Duodenal mucosa (tissue), 2 donors: Measurements from ENCODE around the gene FBXL7.
"Not testable (repeated sequence)": the region's sequence is repeated elsewhere in the genome, so short reads cannot be mapped to it uniquely, and the experiment has no call there.

Experiments used
- H3K27ac ChIP-seq: one replicate; pipeline ENCODE4 v1.7.0; 2013; ENCODE audit warnings: low read depth, low read length
- H3K27me3 ChIP-seq, 2 donors: one replicate each; pipeline ENCODE4 v1.7.0; 2013; ENCODE audit warnings: low read length in 2 of 2, control low read depth in 1 of 2; ENCODE audit not compliant: insufficient read depth in 2 of 2, control insufficient read depth in 1 of 2
- H3K36me3 ChIP-seq, 2 donors: one replicate each; pipeline ENCODE4 v1.7.0; 2013; ENCODE audit warnings: low read length in 2 of 2, control low read depth in 1 of 2; ENCODE audit not compliant: insufficient read depth in 2 of 2, control insufficient read depth in 1 of 2
- H3K4me1 ChIP-seq, 2 donors: one replicate each; pipeline ENCODE4 v1.7.0; 2013; ENCODE audit warnings: low read length in 2 of 2, control low read depth in 1 of 2; ENCODE audit not compliant: insufficient read depth in 2 of 2, control insufficient read depth in 1 of 2
- H3K4me3 ChIP-seq, 2 donors: one replicate each; pipeline ENCODE4 v1.7.0; 2013; ENCODE audit warnings: low read length in 2 of 2, low read depth in 1 of 2
- H3K9ac ChIP-seq, 2 donors: one replicate each; pipeline ENCODE4 v1.7.0; 2013; ENCODE audit warnings: low read length in 2 of 2, low read depth in 1 of 2
- H3K9me3 ChIP-seq, 2 donors: one replicate each; pipeline ENCODE4 v1.7.0; 2013; ENCODE audit warnings: low read length in 2 of 2, control low read depth in 1 of 2; ENCODE audit not compliant: control insufficient read depth in 1 of 2

Gene FBXL7

GRCh38 chr5:15844871-15845270, 344.9 kb downstream of the FBXL7 start:
- no peak overlapping the region for H3K27ac ChIP-seq
- H3K27me3 ChIP-seq, result no peaks in the 10 kb centered on the region
- no peak overlapping the region for H3K4me3 ChIP-seq
- H3K9me3 ChIP-seq, result peaks cover 5 to 17% of the 10 kb centered on the region in 2 donors
- no peaks in the 10 kb centered on the region for H3K4me1 ChIP-seq
- no peaks in the 10 kb centered on the region for H3K36me3 ChIP-seq
- H3K9ac ChIP-seq, result no peak overlapping the region

DNA sequence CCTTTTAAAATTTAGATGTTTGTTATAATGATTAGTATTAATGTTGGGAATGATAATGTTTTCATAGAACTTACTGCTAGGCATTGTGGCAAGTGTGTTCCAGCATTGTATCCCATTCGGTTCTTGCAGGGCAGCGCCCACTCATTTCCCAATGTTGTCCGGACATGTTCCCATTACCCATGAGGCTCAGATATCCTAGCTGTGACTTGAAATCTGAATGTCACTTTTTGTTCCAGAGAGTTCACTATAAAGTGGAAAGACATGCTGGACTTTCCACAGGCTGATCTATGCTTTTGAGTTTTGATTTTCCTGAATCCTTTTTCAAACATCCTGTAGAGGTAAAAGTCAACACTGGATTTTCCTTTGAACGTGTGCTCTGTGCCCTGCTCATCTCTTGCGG, 350.6 kb downstream of the FBXL7 start:
- Histone ChIP-seq H3K9ac (no peak overlapping the region), H3K36me3 (no peaks in the 10 kb centered on the region), H3K27ac (no peak overlapping the region), H3K9me3 (no peaks in the 10 kb centered on the region), H3K4me3 (no peak overlapping the region), H3K27me3 (no peaks in the 10 kb centered on the region), H3K4me1 (no peaks in the 10 kb centered on the region)

DNA sequence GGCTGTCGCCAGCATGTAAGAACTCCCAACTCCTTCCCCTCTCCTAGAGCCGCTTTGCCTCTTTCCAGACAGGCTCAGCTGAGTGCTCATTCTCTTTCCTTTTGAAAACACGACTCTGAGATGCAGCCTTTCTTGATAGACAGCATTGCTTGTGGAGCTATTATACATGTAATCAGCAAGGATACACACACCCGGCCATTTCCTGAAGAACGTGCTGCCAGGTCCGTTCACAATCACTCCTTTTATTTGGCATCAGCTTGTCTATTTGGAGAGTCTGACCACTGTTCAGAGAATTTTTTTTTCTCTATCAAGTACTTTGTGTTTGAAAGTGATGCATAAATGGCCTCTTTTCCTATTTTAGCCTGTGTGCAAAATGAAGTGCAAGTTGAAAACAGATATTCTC, 351.0 kb downstream of the FBXL7 start:
- no peak overlapping the region for H3K27ac ChIP-seq
- H3K4me3 ChIP-seq, result no peak overlapping the region
- H3K9ac ChIP-seq, result no peak overlapping the region
- no peaks in the 10 kb centered on the region for H3K36me3 ChIP-seq
- no peaks in the 10 kb centered on the region for H3K4me1 ChIP-seq
- H3K9me3 ChIP-seq, result no peaks in the 10 kb centered on the region
- H3K27me3 ChIP-seq, result no peaks in the 10 kb centered on the region

- Histone ChIP-seq H3K9ac (no peak overlapping the region), H3K36me3 (no peaks in the 10 kb centered on the region), H3K27me3 (no peaks in the 10 kb centered on the region), H3K9me3 (no peaks in the 10 kb centered on the region), H3K4me3 (no peak overlapping the region), H3K4me1 (no peaks in the 10 kb centered on the region), H3K27ac (no peak overlapping the region)
Measured at GRCh38 chr5:15852217-15852616, 352.2 kb downstream of the FBXL7 start.

- H3K9ac ChIP-seq, result no peak overlapping the region
- no peaks in the 10 kb centered on the region for H3K9me3 ChIP-seq
- H3K27ac ChIP-seq, result no peak overlapping the region
- H3K27me3 ChIP-seq, result no peaks in the 10 kb centered on the region
- H3K4me1 ChIP-seq, result no peaks in the 10 kb centered on the region
- H3K4me3 ChIP-seq, result no peak overlapping the region
- no peaks in the 10 kb centered on the region for H3K36me3 ChIP-seq
Measured at GRCh38 chr5:15852949-15853348, 353.0 kb downstream of the FBXL7 start.

- Histone ChIP-seq H3K27me3 (no peaks in the 10 kb centered on the region), H3K9ac (no peak overlapping the region), H3K36me3 (no peaks in the 10 kb centered on the region), H3K9me3 (peaks cover 0 to 7% of the 10 kb centered on the region in 2 donors), H3K4me1 (no peaks in the 10 kb centered on the region), H3K27ac (no peak overlapping the region), H3K4me3 (no peak overlapping the region)
Measured at GRCh38 chr5:15858326-15858725, 358.3 kb downstream of the FBXL7 start.

DNA sequence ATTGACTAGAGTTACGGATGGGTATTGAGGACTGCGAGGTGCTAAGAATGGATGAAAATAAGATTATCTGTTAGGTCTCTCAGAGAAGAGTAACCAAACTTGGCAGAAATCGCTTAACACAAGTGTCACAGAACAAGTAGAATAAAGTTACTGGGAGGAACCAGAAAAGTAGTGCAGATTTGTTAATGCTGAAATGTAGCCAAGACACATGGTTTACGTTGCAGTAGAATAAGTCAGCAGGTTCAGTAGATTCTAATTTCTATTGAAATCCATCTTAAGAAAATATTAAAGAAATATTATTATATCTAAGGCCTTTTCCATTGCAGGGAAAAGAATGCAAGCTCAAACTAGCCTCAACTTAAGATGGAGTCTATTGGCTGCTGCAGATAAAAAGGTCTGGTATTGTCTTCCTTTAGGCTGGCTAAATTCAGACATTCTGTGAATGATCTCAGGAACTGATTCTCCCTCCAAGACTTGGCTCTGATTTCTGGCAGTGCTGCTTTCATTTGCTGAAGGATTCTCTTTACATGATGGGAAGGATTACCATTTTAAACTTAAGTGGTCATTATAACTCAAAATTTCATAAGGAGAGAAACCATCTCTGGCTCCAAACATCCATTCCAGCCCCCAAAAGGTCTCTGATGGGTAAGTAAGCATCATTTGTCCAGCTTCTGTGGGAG, 364.7 kb downstream of the FBXL7 start:
- Histone ChIP-seq H3K4me3 (no peak overlapping the region), H3K9ac (no peak overlapping the region), H3K27me3 (no peaks in the 10 kb centered on the region), H3K36me3 (no peaks in the 10 kb centered on the region), H3K4me1 (no peaks in the 10 kb centered on the region), H3K27ac (no peak overlapping the region), H3K9me3 (peaks cover 14 to 16% of the 10 kb centered on the region in 2 donors)

GRCh38 chr5:15872259-15872658, 372.3 kb downstream of the FBXL7 start:
- peaks cover 10 to 15% of the 10 kb centered on the region in 2 donors for H3K9me3 ChIP-seq
- H3K4me1 ChIP-seq, result not testable (repeated sequence)

DNA sequence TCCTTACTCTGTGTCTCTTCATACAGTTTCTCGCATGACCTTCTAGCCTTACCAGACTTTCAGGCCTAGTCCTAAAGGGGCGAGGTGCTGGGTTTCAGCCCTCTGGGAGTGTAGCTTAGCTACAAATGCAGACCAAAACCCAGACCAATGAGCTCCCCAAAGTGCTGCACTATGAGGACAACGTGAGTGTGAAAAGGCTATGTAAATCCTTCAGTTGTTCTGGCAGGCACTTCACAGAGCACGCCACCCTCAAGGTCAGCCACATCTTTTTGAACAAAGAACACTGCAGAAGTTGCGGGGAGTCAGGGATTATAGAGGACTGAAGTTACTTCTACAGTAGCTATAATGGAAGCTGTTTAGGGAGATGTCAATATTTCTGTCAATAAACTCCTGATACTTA, 377.9 kb downstream of the FBXL7 start:
- Histone ChIP-seq H3K9ac (no peak overlapping the region), H3K4me3 (no peak overlapping the region), H3K4me1 (no peaks in the 10 kb centered on the region), H3K36me3 (no peaks in the 10 kb centered on the region), H3K27me3 (no peaks in the 10 kb centered on the region), H3K27ac (no peak overlapping the region), H3K9me3 (peaks cover 0 to 8% of the 10 kb centered on the region in 2 donors)

More at GRCh38 chr5:15872259-15872658, 372.3 kb downstream of the FBXL7 start:
- H3K36me3 ChIP-seq, H3K4me3 ChIP-seq, H3K27ac ChIP-seq, H3K9ac ChIP-seq, H3K27me3 ChIP-seq: not testable (repeated sequence)

DNA sequence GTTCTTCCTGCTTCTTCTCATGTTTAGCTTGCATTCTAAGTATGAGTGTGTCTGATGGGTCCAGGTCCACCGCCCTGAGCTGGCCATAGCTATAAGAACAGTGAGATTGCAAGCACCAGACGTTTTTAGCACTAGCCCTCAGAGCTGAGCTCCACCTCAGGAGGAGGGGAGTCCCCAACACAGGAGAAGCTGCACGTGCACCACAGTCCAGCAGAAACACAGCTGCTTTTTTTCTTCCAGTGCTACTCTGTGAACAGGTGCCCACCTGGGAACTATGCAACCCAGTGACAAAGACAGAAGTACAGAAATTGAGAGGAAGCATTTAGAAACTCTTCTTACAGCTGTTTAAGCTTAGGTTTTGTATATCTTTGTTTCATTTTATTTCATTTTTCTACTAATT, 380.2 kb downstream of the FBXL7 start:
- H3K9me3 ChIP-seq, result peaks cover 4 to 8% of the 10 kb centered on the region in 2 donors
- H3K36me3 ChIP-seq, result no peaks in the 10 kb centered on the region
- H3K4me3 ChIP-seq, result no peak overlapping the region
- no peaks in the 10 kb centered on the region for H3K4me1 ChIP-seq
- H3K9ac ChIP-seq, result no peak overlapping the region
- no peak overlapping the region for H3K27ac ChIP-seq
- H3K27me3 ChIP-seq, result no peaks in the 10 kb centered on the region
